Keratinocyte (primary cell): ENCODE data around the gene VTI1A.

Experiments
- CTCF ChIP-seq, 3 experiments: IDR thresholded peaks in 1 of 3; conservative IDR thresholded peaks in 1 of 3; optimal IDR thresholded peaks in 1 of 3; 2 replicates in 2 of 3; 3 replicates in 1 of 3; pipeline versions ENCODE3 to v1.5.1; 2011; ENCODE audit warnings: low read length in 3 of 3, mild to moderate bottlenecking in 3 of 3, moderate library complexity in 2 of 3, control low read depth in 1 of 3, inconsistent platforms in 1 of 3; ENCODE audit not compliant: insufficient read depth in 2 of 3; ENCODE audit errors: extremely low read depth in 1 of 3
- EZH2 ChIP-seq: IDR thresholded peaks from one replicate; pipeline ENCODE4 v1.6.1; 2012; ENCODE audit warnings: inconsistent platforms, mild to moderate bottlenecking, low read length, moderate library complexity

GRCh38 chr10:112768121-112768520 is 321.1 kb downstream of the VTI1A start:
- no peak for TF ChIP-seq CTCF (optimal IDR thresholded peaks at IDR 0.05 in 1 of 3, IDR thresholded peaks at IDR 0.05 in 1 of 3, conservative IDR thresholded peaks at IDR 0.05 in 1 of 3; ENCODE audit: extremely low read depth in 1 of 3, insufficient read depth in 2 of 3, low read length in 3 of 3)
- no peak for TF ChIP-seq EZH2
